HPDE6-E6E7 (cell line): ENCODE measurements around the gene OR51A7.
"Not testable (repeated sequence)": the region's sequence is repeated elsewhere in the genome, so short reads cannot be mapped to it uniquely, and the experiment has no call there.

Source experiments
- DNase-seq: peaks from one replicate; pipeline ENCODE4 v3.0.0; 2011; ENCODE audit warnings: missing footprints; ENCODE audit errors: extremely low spot score

OR51A7 gene

GRCh38 chr11:4903484-4903883 is at the start of gene OR51A7:
Gene OR51A7 (plus strand): TSS chr11:4903783. CDS start chr11:4907370, 3,587 bp downstream.
- no peak for DNase-seq

- not testable (repeated sequence) for DNase-seq
Observed at GRCh38 chr11:4854286-4854685, 49.3 kb upstream of the OR51A7 start.

GRCh38 chr11:4862447-4863236 is 40.9 kb upstream of the OR51A7 start:
- no peak for DNase-seq

GRCh38 chr11:4863876-4864275 is 39.7 kb upstream of the OR51A7 start:
- no peak for DNase-seq

- no peak for DNase-seq
Observed at GRCh38 chr11:4865855-4866254, 37.7 kb upstream of the OR51A7 start.

- no peak for DNase-seq
Observed at GRCh38 chr11:4881188-4881587, 22.4 kb upstream of the OR51A7 start.

GRCh38 chr11:4881860-4882500 is 21.6 kb upstream of the OR51A7 start, which contains the start of gene OR51T1:
Gene OR51T1 (plus strand): TSS chr11:4881900. CDS start chr11:4881900, 0 bp downstream.
- no peak for DNase-seq

GRCh38 chr11:4882543-4882942 is 21.0 kb upstream of the OR51A7 start:
- DNase-seq = no peak

GRCh38 chr11:4884361-4884760 is 19.2 kb upstream of the OR51A7 start:
- DNase-seq = no peak

GRCh38 chr11:4886186-4886585 is 17.4 kb upstream of the OR51A7 start:
- DNase-seq = no peak

- DNase-seq = no peak
Observed at GRCh38 chr11:4887591-4887990, 16.0 kb upstream of the OR51A7 start.

- no peak for DNase-seq
Observed at GRCh38 chr11:4890279-4890678, 13.3 kb upstream of the OR51A7 start.

GRCh38 chr11:4891996-4892640 is 11.5 kb upstream of the OR51A7 start:
- no peak for DNase-seq

- DNase-seq = no peak
Observed at GRCh38 chr11:4916581-4916980, 13.0 kb downstream of the OR51A7 start.

GRCh38 chr11:4919250-4919649 is 15.7 kb downstream of the OR51A7 start, which contains the start of gene OR51G2:
Gene OR51G2 (minus strand): TSS chr11:4919350. CDS start chr11:4915663, 3,687 bp downstream.
- DNase-seq = no peak

GRCh38 chr11:4921796-4922195 is 18.2 kb downstream of the OR51A7 start:
- no peak for DNase-seq

GRCh38 chr11:4922304-4922703 is 18.7 kb downstream of the OR51A7 start:
- DNase-seq = no peak

GRCh38 chr11:4924239-4924638 is 20.7 kb downstream of the OR51A7 start, which contains the start of gene OR51G1:
Gene OR51G1 (minus strand): TSS chr11:4924339. CDS start chr11:4924339, 0 bp downstream.
- no peak for DNase-seq

- DNase-seq = no peak
Observed at GRCh38 chr11:4926608-4927007, 23.0 kb downstream of the OR51A7 start.

- no peak for DNase-seq
Observed at GRCh38 chr11:4932751-4933150, 29.2 kb downstream of the OR51A7 start.

GRCh38 chr11:4936745-4937144 is 33.2 kb downstream of the OR51A7 start:
- DNase-seq = no peak

- no peak for DNase-seq
Observed at GRCh38 chr11:4947505-4947904, 43.9 kb downstream of the OR51A7 start, which contains the start of gene OR51A4. Gene OR51A4 (minus strand): TSS chr11:4947605. CDS start chr11:4947100, 505 bp downstream.
